Panc1 (cell line): ENCODE results near the gene NAXE. TPM values are rescaled to one million over a fixed set of nuclear protein-coding genes. Genes with fewer than 3 reads are reported as not detected.

Experiments used
- ATAC-seq: fragments of 200-7000 bp; cut with Tn5 transposase; 2 replicates; pipeline ENCODE4 v1.9.1; 2020; ENCODE audit warnings: mild to moderate bottlenecking, moderate library complexity
- BruUV-seq: library from RNA; stranded (reverse); fragments of 400-500 nt; replicated peaks from 2 replicates; lab custom pipeline; 2021; lab: Mats Ljungman, UMichigan
- CTCF ChIA-PET: fragments of 300-600 bp; sonication (Branson Sonifier 250); formaldehyde crosslinking; loops from one replicate; lab custom pipeline; 2022; ENCODE audit warnings: antibody characterized with exemption; lab: Charles Lee
- POLR2A ChIA-PET: fragments of 300-600 bp; sonication (Branson Sonifier 250); formaldehyde crosslinking; loops from one replicate; lab custom pipeline; 2022; ENCODE audit warnings: antibody characterized with exemption; lab: Charles Lee
- DNase-seq: peaks from one replicate; pipeline ENCODE4 v3.0.0-alpha.2; 2010; ENCODE audit warnings: low read depth, low spot score
- H3K27ac ChIP-seq: 2 replicates; pipeline ENCODE4 v1.5.1; 2011; ENCODE audit warnings: mild to moderate bottlenecking, low read length, inconsistent platforms
- H3K27me3 ChIP-seq: fragments of 200-500 bp; sonication (Bioruptor generic); 2 replicates; pipeline ENCODE4 v1.6.0; 2014; ENCODE audit warnings: low read length, inconsistent platforms; ENCODE audit not compliant: control insufficient read depth, insufficient read depth
- H3K36me3 ChIP-seq: fragments of 200-500 bp; sonication (Bioruptor generic); 2 replicates; pipeline ENCODE4 v1.5.1; 2014; ENCODE audit warnings: inconsistent platforms, mild to moderate bottlenecking, low read length, moderate library complexity; ENCODE audit not compliant: control insufficient read depth, insufficient read depth
- H3K4me1 ChIP-seq: 2 replicates; pipeline ENCODE4 v1.5.1; 2011; ENCODE audit warnings: inconsistent platforms, mild to moderate bottlenecking, low read length, moderate library complexity; ENCODE audit not compliant: control insufficient read depth, insufficient read depth
- H3K4me3 ChIP-seq, 2 experiments: 2 replicates each; pipeline ENCODE4 v1.5.1; 2011 to 2012; ENCODE audit warnings: low read depth in 2 of 2, low read length in 2 of 2, mild to moderate bottlenecking in 2 of 2, inconsistent platforms in 1 of 2, moderate library complexity in 1 of 2
- H3K9me3 ChIP-seq: fragments of 200-500 bp; sonication (Bioruptor generic); 2 replicates; pipeline ENCODE4 v1.5.1; 2014; ENCODE audit warnings: low read depth, mild to moderate bottlenecking, inconsistent platforms, low read length, moderate library complexity; ENCODE audit not compliant: control insufficient read depth, insufficient read depth
- CTCF ChIP-seq: fragments of 450-650 bp; IDR thresholded peaks from 2 replicates; pipeline ENCODE4 v1.5.1; 2017; ENCODE audit warnings: mild to moderate bottlenecking
- POLR2AphosphoS5 ChIP-seq: IDR thresholded peaks from 2 replicates; pipeline ENCODE4 v1.6.1; 2012; ENCODE audit warnings: mild to moderate bottlenecking, low read depth, low read length, moderate library complexity
- REST ChIP-seq, 2 experiments: IDR thresholded peaks; 2 replicates each; pipeline ENCODE4 v1.6.1; 2011 to 2012; ENCODE audit warnings: low read depth in 2 of 2, control low read depth in 1 of 2, low read length in 1 of 2, mild to moderate bottlenecking in 1 of 2, moderate library complexity in 1 of 2; ENCODE audit not compliant: insufficient read depth in 1 of 2
- SIN3A ChIP-seq: IDR thresholded peaks from 2 replicates; pipeline ENCODE4 v1.6.1; 2012; ENCODE audit warnings: low read depth, mild to moderate bottlenecking, low read length, moderate library complexity, borderline replicate concordance; ENCODE audit not compliant: insufficient read depth
- TCF7L2 ChIP-seq: IDR thresholded peaks from 2 replicates; pipeline ENCODE4 v1.6.1; 2011; ENCODE audit warnings: mild to moderate bottlenecking, low read depth, low read length, inconsistent platforms
- in situ Hi-C: cut with HindIII; loops from 2 replicates; pipeline ENCODE4 v1.10.0; 2016; ENCODE audit warnings: low sequenced_read_pairs, low pct_unique_long_range_greater_than_20kb
- intact Hi-C: fragments of 100-400 bp; cut with micrococcal nuclease; formaldehyde crosslinking; loops from one replicate; pipeline ENCODE4 v1.10.0; 2022; ENCODE audit not compliant: unreplicated experiment
- total RNA-seq: library from RNA; stranded (reverse); gene quantifications from one replicate; pipeline ENCODE4 v1.2.1, GENCODE V29; 2021; ENCODE audit not compliant: unreplicated experiment

The NAXE gene
- total RNA-seq, 1 experiment from 2014 or later = 211 TPM

- peak overlapping the region; percentile 47 to 54 for H3K4me3 ChIP-seq
- H3K9me3 ChIP-seq = no peaks in the 10 kb centered on the region
- peaks cover 4% of the 10 kb centered on the region for H3K4me1 ChIP-seq
- intact Hi-C loops (no loop called here), in situ Hi-C loops (no loop called here)
- ChIA-PET CTCF (interaction anchor here (0.6 to 2.0 kb wide), 13 partner anchors 12 to 249 kb away, joined by 3 to 16 read pairs (median 4); no protein-coding TSS in a partner anchor), POLR2A (interaction anchor here (1.0 kb wide), 1 partner anchor 8 kb away, joined by 5 read pairs; no protein-coding TSS in a partner anchor)
- peaks cover 2% of the 10 kb centered on the region; the same call in 1 of the 2 replicates for H3K27me3 ChIP-seq
- no peaks in the 10 kb centered on the region for H3K36me3 ChIP-seq
- no TSS peak for BruUV-seq
- H3K27ac ChIP-seq = no peak overlapping the region
- ATAC-seq (peak; percentile 94), DNase-seq (no peak)
- TF ChIP-seq TCF7L2 (no peak), SIN3A (no peak), POLR2AphosphoS5 (no peak), REST (IDR thresholded peaks at IDR 0.05; ENCODE audit: insufficient read depth in 1 of 2, low read depth in 2 of 2, low read length in 1 of 2) (no peak), CTCF (peak; percentile 85)
These were observed 32.6 kb downstream of the NAXE start for GRCh38 chr1:156623946-156624813.

GRCh38 chr1:156624814-156625435 lies 33.3 kb downstream of the NAXE start:
- BruUV-seq = no TSS peak
- H3K27me3 ChIP-seq = peaks cover 2% of the 10 kb centered on the region; the same call in 1 of the 2 replicates
- POLR2A ChIA-PET = interaction anchor here (0.5 to 0.6 kb wide), 2 partner anchors 22 to 153 kb away, joined by 4 read pairs; no protein-coding TSS in a partner anchor
- ATAC-seq = peak; percentile 44
- H3K4me3 ChIP-seq = peak overlapping the region; percentile 47 to 54
- no peak for DNase-seq
- no peaks in the 10 kb centered on the region for H3K9me3 ChIP-seq
- no peak for TF ChIP-seq CTCF
- TF ChIP-seq REST (IDR thresholded peaks at IDR 0.05; ENCODE audit: insufficient read depth in 1 of 2, low read depth in 2 of 2, low read length in 1 of 2) = no peak
- TF ChIP-seq TCF7L2 = no peak
- TF ChIP-seq SIN3A = no peak
- TF ChIP-seq POLR2AphosphoS5 = no peak
- in situ Hi-C loops = no loop called here
- H3K27ac ChIP-seq = no peak overlapping the region
- no peaks in the 10 kb centered on the region for H3K36me3 ChIP-seq
- intact Hi-C loops = no loop called here
- CTCF ChIA-PET = interaction anchor here (0.6 to 3.0 kb wide), 12 partner anchors 12 to 248 kb away, joined by 3 to 41 read pairs (median 4); no protein-coding TSS in a partner anchor
- peaks cover 4% of the 10 kb centered on the region for H3K4me1 ChIP-seq
